HTERT RPE-1 (cell line): ENCODE data around the gene FHDC1.

Experiments
- in situ Hi-C: fragments of 300-500 bp; cut with MboI; formaldehyde crosslinking; loops from 4 replicates; pipeline ENCODE4 v1.14.3; 2020; ENCODE audit warnings: low sequenced_read_pairs

Gene FHDC1

GRCh38 chr4:152976212-152976761, 40.2 kb downstream of the FHDC1 start:
- in situ Hi-C loops = no loop called here

GRCh38 chr4:152979731-152980330, 43.7 kb downstream of the FHDC1 start:
- in situ Hi-C loops = no loop called here

DNA sequence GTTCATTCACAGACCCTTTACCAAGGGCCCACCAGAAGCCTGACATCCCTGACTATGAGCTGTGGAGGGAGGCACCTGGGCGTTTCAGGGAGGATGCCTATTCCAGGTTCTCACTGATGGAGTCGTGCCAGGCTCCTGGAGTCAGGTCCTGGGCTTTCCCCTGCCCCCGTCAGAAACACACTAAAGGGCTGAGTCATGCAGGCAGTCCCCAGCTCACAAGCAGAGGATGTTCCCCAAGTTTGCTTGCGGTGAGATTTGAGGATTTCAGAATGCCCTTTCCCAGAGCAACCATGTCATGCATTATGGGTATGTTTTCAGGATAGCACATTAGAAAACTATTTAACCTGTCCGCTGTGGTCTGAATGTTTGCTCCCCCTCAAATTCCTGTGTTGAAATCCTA, 45.2 kb downstream of the FHDC1 start:
- in situ Hi-C loops = no loop called here

DNA sequence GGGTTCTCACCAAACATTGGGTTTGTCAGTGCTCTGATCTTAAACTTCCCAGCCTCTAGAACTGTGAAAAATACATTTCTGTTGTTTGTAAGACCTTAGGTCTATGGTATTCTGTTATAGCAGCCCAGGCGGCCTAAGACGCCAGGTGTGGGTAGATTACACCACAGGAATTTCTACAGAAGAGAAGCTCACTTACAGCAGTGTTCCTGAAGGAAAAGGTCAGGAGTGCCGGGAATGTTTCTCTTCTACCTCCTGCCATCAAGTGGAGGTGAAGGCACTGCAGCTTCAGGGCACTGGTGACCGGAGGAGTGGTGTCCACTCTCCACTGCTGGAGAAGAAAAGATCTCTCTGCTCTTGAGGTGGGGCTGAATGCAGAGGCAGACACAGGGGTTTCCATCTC, 45.7 kb downstream of the FHDC1 start:
- in situ Hi-C loops = no loop called here

DNA sequence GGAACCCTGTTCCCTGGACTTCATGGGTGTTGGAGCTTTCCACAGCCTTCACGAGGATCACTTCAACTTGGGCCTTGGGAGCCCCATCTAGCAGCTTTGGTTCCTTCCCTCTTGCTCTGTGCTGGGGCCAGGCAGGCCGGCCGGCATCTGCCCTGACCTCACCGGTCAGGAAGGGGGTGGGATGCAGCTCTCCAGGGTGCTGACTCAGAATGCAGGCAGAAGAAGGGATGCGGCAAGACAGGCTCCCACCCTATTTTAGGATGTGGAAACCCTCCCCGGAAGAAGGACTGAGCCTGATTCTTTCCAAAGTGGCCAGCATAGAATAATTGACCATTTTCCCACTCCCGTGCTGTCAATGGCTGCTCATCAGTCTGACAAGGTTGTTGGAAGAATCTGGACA, 47.1 kb downstream of the FHDC1 start:
- in situ Hi-C loops = no loop called here

GRCh38 chr4:152983774-152984411, 47.8 kb downstream of the FHDC1 start:
- in situ Hi-C loops = no loop called here

DNA sequence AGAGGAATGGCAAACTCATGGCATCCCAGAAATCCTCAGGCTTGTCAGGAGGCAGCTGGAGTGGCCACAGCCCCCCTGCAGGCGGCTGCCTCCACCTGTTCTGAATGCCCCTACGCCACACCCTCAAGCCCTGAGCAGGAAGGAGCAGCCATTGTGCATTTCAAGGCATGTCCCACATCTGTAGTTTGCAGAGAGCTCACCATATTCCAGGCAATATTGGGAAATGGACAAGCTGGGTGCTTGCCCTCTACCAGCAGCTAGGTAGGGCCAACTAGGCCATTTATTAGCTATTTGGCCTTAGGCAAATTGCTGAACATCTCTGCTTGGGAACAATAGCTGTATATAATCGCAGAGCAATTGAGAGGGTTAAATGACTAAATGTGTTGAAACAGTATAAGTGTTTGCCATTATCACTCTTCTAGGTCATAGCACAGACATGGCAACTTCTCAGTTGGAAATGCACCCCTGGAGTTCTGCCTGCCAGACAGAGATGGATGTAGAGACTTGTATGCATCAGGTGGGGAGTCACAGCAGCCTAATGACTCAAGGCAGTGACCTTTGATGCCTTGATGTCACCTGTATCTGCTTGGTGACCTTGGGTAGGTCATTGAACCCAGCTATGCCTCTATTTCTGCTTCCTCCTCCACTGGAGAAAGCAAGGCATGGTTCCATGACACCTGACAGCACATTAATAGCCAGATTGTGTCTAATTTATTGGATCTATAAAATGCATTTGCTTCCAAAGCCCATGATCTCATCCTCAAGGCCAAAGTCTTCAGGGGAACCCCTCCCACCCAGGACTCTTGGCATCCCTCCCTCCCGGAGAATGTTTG, 52.8 kb downstream of the FHDC1 start:
- in situ Hi-C loops = no loop called here

DNA sequence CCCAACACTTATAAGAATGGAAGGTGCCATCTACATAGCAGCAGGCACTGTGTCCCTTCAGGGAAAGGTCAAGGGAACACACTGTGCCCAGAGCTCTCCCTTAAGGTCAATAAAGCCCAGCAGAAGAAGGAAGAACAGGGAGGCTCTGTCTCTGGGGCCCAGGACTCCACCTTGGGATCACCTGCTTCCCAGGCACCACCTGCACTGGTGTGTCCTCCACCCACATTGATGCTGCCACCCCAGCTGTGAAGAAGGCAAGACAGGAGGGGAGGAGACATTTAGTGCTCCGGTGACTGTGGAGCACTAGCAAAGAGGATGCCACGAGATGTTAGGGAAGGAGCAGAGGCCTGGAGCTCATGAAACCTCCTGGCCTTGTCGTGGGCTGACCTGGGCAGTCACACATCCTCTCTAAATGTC, 53.4 kb downstream of the FHDC1 start:
- in situ Hi-C loops = no loop called here

DNA sequence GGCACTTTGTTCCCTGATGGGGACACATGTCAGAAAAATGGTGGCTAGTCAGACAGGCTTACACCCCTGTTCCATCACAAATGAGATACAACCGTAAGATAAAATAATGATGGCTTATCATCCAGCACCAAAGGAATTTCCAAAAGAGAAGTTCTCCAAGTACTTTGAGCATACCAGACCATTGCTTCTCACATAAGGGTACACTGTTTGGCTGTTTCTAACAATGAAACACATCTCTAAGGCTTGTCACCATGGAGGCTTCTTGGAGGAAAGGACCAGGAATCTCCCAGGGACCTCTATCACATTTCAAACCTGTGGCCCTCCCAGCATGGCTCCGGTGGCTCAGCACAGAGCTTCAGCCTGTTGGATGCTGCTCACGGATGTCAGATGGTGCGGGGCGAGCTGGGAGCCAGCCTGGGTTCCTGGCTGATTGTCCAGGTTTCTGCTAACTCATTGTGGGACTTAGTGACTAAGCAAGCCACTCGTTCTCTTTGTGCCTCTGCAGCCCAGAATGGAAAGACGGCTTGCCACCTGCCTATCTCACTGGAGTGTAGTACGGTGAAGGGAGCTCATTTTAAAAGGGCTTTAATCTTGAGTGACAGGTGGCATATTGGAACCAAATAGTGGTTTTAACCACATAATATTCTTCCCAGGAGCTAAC, 54.5 kb downstream of the FHDC1 start:
- in situ Hi-C loops = no loop called here

GRCh38 chr4:152991398-152991797, 55.3 kb downstream of the FHDC1 start:
- in situ Hi-C loops = no loop called here

DNA sequence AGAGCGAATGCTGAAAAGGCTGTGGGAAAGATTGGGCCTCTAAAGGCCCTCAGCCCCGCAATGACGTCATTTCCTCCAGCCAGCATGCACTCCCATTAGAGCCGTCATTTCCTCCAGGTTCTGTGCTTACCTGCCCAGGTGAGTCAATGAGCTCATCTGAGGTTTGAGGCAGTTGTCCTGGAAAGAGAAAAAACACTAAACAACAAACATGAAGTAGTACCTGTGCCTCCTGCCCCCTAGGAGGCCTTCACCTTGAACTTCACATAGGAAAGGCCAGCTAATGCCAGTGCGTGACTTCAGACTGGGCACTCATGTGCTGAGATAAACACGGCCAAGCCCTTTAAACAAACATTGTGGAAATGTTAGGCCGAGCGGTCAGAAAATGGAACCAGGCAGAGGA, 55.9 kb downstream of the FHDC1 start:
- in situ Hi-C loops = no loop called here

- in situ Hi-C loops = no loop called here
These were observed 56.3 kb downstream of the FHDC1 start for GRCh38 chr4:152992466-152992865.

- in situ Hi-C loops = no loop called here
These were observed 57.9 kb downstream of the FHDC1 start for GRCh38 chr4:152994038-152994437.

DNA sequence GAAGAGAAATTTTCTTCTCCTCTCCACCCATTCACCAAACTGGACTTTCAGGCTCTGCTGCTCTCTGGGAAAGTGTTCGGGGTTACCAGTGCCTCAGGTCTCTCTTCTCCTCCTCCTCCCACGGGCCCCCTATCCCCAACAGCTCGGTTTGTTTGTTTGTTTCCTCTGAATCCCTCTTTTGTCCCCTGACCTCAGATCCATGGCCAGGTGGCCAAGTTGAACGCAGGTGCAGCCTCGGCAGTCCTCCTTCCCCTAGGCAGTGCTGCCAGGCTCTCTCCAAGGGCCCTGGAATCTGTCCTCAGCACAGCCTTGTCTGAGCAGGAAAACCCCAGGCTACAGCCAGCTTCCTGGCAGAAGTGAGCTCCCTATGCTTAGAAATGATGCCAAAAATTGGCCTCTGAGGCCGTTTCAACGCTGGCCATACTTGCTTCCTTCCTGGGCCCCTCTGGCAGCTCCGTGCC, 60.0 kb downstream of the FHDC1 start:
- in situ Hi-C loops = no loop called here

DNA sequence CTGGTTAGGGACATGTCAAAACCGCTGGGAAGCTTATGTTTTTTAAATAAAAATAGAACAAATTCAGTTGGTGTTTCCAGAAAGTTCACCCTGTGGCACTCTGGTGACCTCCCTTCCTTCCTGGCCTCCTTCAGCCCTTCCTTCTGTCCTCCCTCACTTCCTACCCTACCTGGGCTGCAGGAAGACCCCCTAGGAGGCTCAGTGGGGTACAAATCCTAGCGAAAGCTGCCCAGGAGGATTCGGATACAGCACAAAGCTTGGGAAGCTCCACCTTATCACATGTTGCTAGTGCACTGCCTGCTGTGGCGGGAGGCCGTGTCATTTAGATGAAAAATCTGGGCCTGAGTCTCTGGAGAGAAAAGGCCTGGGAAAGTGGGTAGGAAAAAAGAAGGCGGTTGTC, 60.5 kb downstream of the FHDC1 start:
- in situ Hi-C loops = no loop called here

DNA sequence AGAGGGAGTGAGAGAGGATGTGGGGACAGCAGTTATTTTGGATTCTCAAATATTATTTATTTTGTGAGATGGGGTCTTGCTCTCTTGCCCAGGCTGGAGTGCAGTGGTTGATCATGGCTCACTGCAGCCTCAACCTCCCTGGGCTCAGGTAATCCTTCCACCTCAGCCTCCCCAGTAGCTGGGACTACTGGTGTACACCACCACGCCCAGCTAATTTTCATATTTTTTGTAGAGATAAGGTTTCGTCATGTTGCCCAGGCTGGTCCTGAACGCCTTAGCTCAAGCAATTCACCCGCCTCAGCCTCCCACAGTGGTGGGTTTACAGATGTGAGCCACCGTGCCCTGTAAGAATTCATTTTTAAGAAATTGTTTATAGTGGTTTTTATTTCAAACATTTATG, 61.2 kb downstream of the FHDC1 start:
- in situ Hi-C loops = no loop called here

GRCh38 chr4:152997771-152998487, 61.8 kb downstream of the FHDC1 start:
- in situ Hi-C loops = no loop called here

- in situ Hi-C loops = no loop called here
These were observed 62.7 kb downstream of the FHDC1 start for GRCh38 chr4:152998861-152999260.

DNA sequence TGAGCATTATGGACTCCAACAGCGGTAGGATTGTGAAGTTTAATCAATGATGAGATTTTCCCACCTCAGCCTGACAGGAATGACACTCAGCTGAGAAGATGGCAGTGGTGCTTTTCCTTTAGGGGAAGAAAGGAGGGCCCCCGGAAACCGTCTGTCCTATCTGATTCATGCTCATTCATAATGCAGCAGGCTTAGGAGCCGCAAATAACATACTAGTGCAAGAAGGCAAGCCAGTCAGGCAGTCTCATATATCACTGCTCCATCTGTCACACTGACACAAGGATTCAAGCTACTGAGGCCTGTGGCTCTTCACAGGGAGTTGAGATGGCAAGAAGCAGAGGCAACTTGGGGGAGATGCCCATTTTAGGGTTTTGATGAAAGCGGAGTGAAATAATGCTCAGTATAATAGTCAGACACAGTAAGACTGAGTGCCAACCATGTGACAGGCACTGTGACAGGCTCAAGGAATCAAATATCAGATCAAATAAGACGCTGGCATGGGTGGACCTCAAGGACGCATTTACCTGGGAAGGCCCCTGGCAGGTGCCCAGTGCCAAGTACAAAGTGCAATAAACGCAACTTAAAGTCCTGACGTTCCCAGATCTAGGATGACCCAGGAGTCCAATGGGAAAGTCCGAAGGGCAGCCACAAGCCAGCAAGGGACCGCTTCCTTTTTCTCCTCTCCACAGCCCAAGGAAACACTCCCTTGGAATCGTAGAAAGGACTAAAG, 63.4 kb downstream of the FHDC1 start:
- in situ Hi-C loops = no loop called here

- in situ Hi-C loops = no loop called here
These were observed 63.9 kb downstream of the FHDC1 start for GRCh38 chr4:153000076-153000420.
